ENCODE data around the gene SHC3.

SHC3 gene

DNA sequence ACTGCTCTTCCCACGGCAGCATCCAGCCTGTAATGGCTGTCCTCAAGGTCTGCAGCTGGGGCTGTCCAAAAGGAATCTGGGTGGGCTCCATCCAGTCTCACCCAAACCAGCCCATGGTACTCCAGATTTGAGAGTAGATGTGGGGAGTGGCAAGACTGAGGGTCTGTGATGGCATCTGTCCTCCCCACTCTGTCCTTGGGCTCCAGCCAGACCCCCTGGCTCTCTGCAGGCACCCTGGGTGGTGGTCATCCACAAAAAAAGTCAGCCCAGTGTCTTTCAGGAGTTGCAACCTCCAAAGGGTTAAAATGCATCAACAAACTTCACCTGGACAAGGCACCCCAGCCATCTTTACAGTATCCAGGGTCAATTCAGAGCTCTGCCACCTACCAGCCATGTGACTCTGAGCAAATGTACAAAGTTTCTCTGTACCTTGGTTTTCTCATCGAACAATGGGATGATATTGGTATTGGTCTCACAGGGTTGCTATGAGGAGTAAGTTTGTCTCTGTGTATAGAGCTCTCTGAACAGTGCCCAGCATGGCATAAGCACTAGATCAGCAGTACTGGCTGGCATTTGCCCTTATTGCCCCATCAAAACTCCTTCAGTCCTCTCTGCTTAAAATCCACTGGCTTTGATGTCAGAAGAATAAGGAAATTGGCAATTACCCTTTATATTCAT lies 194.6 kb downstream of the SHC3 start:
- DNase-seq (ENCODE audit: low read depth in 2 of 2): no peak

DNA sequence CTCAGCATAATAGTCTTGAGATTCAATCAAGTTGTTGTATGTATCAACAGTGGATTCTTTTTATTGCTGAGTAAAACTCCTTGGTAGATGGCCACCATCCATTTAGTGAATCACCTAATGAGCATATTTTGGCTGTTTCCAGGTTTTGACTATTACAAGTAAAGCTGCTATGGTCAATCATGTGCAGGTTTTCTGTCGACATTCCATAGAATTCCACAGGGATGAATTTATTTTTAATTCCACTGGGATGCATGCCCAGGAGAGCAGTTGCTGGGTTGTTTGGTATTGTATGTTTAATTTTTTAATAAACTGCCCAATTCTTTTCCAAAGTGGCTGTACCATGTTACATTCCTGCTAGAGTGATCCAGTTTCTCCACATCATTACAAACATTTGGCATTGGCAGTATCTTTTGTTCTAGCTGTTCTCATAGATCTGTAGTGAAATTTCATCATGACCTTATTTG lies 197.8 kb downstream of the SHC3 start:
- DNase-seq (ENCODE audit: low read depth in 2 of 2): no peak

DNA sequence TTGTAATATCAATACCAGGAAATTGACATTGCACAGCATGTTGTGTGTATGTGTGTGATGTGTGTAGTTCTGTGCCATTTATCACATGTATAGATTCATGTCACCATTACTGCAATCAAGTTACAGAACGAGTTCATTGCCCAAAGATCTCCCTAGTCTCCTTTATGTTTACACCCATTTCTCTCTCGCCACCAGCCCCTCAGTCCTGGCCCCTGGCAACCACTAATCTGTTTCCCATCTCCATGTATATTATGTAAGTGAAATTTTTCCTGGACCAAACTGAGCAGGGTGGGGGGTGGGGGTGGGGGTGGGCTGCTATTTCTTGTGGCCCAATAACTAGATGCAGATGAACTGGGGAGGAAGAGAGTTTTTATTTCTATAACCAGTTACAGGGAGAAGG lies 198.8 kb downstream of the SHC3 start:
- DNase-seq (ENCODE audit: low read depth in 2 of 2): no peak

DNA sequence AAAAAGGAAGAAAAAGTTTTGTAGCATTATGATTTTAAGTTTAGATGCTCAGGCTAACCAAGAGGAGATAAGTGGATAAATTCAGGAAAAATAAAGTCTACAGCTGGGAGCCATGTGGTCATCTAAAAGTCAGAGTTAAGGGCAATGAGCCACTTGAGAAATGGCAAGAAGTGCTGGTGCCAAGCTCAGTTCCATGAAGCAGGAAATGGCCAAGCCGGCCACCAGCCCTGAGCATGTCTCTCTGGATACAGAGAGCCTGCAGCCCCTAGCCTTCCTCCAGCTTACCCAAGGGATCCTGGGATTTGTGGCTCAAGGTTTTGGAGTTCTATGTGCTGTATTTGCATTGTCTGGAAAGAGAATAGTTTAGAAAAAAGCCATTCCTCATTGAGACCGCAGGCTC lies 199.6 kb downstream of the SHC3 start:
- DNase-seq (ENCODE audit: low read depth in 2 of 2): no peak

DNA sequence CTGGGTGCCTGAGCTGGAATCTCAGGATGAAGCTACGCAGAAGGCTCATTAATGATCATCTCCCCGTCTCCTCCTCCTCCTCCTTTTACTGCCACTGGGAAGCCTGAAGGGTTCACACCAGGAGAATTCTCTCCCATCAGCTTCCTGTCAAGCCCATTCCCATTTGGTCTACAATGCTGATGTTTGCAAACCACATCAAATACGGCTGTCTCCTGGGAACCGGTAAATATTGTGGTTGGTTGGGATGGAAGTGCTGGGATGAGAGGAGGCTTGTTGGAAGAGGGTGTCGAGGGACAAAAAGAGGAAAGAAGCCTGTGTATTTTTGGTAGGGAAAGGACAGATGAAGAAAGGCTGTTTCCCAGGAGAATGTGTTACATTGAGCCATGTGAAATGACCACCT lies 200.6 kb downstream of the SHC3 start:
- no peak for DNase-seq (ENCODE audit: low read depth in 2 of 2)

DNA sequence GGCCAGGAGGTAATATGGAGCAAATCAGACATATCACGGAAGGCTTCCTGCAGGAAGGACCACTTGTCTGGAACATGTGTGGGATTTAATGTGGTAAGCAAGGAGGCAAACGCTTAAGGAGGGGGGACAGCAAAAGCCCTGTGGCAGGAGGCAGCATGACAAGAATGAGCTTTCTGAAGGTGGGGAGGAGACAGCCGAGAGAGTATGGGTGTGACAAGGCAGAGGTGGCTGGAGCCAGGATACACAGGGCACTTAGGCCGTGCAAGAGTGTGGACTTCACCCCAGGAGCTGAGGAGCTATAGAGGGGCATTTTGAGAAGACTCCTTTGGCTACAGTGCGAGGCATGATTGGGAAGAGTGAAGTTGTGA lies 201.7 kb downstream of the SHC3 start:
- DNase-seq (ENCODE audit: low read depth in 2 of 2): no peak

DNA sequence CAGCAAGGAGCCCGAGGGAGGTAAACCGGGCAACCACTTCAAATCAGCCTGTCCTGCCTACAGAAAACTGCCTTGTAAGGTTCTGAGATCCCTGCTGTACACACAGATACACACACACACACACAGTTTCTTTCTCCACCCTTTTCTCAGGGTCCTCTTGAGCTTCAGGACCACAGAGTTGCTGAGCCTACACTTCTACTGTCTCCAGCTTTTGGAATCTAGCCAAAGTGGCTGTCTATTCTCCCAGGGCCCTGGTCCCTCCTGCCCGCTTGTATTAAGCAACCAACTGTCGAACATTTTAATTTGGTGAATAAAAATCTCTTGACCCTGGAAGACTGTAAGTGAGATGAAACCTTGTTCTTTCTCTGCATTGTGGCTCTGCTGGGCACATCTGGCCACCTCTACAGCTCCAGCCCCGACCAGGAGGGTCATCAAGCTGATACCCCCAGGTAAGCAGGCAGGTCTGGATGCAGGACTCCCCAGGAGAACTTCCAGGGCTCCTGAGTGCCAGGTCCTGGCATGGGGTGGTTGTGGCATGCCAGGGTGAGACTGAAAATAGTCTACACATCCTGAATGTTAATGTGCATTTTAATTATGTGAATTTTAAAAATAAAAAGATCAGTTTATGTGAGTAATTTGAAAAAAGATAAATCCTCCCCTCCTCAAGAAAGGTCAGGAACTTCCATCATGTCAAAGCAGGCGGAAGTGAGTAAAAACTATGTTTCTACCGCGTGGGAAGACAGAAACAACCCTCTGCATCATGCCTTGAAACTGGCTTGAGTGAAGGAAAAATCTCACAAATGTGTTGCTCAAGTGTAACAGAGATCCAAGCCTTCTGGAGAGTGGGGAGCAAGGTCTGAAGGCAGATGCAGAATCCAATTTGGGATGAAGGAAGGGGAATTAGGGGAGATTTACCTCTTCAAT lies 202.4 kb downstream of the SHC3 start:
- no peak for DNase-seq (ENCODE audit: low read depth in 2 of 2)

DNA sequence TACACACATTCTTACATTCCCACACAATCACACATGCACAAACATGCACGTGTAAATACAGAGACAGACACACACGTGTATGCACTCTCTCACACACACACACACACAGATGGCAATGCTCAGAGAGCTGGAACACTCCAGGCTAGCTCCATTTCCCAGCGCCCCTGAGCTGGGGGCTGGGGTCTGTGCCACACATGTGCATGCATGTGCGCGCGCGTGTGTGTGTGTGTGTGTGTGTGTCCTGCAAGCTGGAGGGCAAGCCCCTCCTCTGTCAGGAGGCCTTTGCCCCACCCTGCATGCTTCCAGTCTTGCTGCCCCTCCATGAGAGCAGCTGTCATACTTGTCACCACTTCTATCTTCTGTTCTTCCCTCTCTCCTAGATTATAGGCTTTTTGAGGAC lies 204.0 kb downstream of the SHC3 start:
- no peak for DNase-seq (ENCODE audit: low read depth in 2 of 2)

DNA sequence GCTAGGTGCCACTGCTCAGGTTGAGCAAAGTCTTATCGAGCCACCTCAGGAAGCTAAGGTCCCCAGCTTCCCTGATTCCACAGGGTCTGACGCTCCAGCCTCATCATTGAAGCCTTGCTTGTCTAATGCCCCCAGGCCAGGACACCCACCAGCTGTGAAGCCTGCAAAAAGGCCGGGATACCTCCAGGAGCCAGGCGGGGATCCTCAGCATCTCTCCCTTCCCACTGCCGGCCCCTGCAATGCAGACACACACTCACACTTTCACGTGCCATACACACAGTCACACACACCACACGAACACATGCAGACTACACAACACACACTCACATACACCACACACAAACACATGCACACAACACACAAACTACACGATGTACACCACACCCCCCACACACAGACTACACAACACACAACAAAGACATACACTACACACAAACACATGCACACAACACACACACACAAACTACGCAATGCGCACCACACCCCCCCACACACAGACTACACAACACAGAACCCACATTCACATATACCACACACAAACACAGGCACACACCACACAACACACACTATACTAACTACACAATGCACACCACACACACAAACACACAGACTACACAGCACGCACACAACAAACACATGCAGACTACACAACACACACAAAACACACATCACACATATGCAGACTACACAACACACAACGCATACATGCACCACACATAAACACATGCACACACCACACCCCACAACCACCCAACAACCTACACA lies 205.2 kb downstream of the SHC3 start:
- DNase-seq (ENCODE audit: low read depth in 2 of 2): no peak

DNA sequence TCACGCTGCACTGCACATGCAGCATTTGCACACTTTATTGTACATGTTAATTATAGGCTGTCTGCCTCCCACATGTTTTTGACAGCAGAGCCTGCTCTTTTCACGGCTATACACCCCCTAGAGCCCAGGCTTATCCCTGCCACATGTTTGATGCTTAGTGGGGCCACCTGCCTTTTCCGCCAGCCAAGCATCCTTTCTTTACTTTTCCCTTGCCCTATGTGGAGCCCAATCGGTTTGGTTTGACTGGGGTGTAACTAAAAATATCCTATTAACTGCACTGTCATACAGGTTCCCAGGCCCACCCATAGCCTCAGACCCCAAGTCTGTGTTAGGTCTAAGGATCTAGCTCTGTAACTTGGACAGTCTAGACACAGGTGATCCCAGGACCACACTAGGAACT lies 206.2 kb downstream of the SHC3 start:
- DNase-seq (ENCODE audit: low read depth in 2 of 2): no peak

DNA sequence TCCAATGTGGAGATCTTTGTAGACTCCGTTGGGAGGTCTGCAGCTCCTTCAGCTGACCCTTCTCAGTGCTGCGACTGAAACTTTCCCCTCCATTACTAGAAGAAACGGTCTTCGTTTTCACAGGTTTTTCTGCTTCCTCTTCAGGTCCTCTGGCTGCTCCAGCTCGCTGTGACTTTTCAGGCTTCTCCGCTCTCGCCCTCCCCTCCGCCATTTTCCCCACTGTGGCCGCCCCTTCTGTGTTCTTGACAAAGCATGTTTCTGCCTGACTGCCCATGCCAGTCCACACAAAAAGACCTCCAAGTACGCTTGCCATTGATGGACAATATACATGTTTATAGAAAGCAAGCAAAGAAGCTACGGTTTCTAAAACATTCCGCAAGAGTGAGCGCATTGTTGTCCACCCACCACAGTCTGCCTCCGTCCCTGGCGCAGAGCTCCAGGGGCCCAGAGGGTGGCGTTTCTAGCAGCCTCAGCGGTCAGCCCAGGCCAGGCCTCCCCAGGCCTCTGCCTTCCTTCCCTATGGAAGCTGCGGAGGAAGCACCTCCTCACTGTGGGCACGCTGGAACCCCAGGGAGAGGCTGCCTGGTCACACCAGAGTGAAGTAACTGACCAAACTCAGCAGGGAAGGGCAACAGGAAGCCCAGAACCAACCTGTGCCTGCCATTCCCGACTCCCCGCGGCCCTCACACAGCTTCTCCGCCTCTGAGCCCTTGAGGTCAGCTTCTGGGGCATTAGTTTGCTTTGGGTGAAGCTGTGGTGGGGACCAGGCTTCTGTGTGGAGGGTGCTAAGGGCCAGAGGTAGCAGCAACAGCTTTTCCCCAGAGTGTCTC lies 207.3 kb downstream of the SHC3 start:
- no peak for DNase-seq (ENCODE audit: low read depth in 2 of 2)

DNA sequence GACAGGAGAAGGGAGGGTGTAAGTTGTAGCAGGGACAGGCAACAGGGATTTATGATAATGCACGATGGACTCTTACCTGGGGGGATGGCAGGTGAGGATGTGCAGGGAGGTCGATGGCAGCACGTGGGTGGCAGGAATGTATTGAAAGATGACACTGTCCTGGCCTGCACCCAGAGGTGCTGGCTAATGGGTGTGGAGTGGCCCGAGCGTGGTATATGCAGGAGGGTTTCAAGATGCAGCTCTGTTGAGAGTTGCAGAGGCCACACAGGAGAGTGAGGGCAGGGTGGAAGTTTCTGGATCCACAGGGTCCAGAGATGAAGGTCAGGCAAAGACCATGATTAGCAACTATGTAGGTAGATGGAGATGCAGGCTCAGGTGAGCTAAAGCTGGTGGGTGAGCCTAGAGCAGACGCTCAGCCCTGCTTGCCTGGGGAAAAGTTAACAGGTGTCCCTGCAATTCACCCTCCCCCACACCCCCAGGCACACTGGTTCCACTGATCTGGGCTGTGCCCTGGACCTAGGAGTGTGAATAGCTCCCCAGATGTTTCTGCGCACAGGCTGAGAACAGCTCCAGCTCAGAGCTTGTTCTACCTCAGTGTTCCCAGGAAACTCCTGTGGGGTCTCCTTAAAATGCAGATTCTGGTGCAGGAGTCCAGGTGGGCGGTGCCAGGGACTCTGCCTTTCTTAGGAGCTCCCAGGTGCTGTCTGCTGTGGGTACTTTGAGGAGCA lies 208.8 kb downstream of the SHC3 start:
- DNase-seq (ENCODE audit: low read depth in 2 of 2): no peak

DNA sequence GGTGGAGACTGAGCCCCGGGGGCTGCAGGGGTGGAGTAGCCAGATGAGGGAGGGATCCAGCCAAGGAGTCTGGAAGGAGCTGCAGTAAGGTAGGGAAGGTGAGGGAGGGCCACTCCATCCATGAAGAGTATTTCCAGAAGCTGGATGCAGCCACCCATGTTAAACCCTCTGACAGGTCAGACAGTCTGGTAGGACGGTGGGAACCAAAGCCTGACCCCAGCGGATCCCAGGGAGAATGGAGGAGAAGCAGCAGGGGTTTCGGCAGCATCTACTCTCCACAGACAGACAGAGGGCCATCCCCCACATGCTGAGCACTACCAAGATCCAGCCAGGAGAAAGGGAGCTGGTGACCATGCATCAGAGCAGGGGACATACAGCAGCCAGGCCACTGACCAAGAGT lies 209.8 kb downstream of the SHC3 start:
- no peak for DNase-seq (ENCODE audit: low read depth in 2 of 2)

DNA sequence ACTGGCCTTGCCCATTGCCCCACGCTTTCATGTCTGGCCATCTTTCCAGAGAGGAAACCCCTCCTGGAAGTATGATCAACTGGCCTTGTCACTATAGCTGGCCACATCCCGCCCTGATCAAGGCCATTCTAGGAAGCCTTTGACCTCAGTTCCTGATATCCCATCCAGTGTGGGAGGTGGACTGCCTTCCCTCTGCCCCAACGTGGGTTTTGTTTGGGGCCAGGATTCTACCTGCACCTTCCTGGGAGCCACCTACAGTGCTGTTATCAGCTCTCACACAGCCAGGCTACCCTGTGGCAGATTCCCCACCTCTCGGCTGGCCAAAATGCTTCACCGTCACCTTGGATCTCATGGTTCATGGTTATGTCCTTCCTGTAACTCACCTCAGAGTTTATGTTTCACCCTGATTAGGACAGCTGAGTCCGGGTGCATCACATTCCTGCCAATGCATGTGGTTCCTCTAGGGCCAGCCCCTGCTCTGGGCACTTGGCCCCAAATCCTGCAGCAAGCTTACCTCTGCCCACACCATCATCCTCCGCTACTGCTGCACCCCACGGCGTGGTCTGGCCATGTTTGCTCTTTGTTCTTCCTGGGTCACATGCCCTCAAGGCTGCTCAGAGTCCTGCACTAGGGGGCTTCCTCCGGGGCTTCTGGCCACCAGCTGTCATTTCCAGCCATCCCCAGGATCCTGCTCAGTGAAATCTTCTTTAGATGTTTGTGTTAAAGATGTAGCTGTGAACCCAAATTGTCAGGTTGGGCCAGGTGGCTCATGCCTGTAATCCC lies 211.5 kb downstream of the SHC3 start:
- no peak for DNase-seq (ENCODE audit: low read depth in 2 of 2)

DNA sequence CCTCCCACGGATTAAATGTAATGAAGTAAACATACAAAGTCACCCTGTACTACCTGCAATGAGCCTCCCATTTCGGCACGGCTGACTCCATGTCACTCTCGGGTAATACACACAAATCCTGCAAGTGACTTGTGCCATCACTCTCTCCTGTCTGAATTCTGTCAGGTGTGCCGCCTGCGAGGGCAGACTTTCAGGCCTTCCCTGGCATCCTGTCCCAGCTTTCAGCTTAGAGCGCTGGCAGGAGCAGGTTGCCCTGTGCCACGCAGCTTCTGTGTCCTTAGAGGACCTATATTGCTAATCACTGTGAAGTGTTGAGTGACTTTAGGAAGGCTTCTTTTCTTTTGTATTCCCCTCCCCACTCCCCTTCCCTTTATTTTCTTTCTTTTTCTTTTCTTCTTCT lies 213.1 kb downstream of the SHC3 start:
- no peak for DNase-seq (ENCODE audit: low read depth in 2 of 2)

DNA sequence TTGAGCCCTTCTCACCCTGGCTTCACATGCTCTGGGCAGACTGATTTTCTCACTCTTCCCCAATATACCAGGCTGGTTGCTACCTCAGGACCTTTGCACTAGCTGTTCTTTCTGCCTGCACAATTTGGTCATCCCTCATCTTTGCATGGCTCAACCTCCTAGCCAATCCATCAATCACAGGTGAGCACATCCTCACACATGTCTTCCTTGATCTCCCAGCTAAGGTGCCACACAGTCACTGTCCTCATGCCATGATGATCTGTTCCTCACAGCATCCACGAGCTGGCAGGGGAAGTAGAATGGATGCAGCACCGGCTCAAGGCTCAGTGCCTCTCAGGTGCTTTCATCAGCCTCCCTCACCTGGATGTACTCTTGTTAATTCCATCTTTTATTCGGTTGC lies 218.0 kb downstream of the SHC3 start:
- DNase-seq (ENCODE audit: low read depth in 2 of 2): no peak

DNA sequence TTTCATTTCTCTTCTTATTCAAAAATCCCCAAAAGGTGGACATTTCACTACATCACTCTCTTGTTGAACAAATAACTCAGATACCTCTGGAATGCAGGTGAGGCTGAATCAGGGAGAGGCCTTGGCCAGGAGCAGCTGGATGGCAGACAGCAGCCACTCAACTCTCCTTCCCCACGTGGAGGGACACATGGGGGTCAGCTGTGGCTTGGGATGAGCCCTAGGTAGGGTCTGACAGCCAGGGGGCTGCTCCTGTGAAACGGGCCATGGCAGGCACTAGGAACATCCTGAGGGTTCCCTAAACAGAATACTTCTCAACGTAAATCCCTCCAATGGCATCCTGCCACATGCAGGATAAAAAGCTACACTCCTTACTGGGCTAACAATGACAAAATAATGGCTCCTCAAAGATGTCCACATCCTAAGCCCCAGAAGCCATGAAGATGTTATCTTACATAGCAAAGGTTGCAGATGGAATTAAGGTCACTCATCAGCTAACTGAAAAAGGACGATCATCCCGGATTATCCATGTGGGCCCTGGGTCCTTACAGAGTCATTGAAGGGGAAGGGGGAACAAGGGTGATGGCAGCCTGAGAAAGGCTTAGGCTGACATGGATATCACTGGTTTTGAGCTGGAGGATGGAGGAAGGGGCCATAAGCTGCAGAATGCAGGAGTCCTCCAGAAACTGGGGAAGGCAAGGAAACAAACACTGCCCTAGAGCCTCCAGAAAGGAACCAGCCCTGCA lies 218.7 kb downstream of the SHC3 start:
- DNase-seq (ENCODE audit: low read depth in 2 of 2): no peak

DNA sequence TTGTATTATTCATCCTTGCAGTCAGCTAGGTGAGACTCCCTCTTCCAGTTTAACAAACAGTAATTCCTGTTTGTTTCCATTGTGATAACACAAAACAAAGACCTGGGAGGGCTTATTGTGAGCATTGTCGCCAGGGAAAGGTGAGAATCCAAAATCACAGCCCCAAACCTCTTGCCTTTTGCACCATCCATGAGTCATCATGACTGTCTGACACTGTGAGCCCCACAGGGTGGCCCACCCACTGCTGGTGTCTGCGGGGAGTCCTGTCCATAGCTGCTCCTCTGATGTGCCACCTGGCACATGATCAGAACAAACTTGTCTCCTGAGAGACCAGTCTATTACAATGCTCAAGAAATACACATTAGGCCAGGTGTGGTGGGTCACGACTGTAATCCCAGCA lies 221.1 kb downstream of the SHC3 start:
- no peak for DNase-seq (ENCODE audit: low read depth in 2 of 2)

All from stimulated activated CD4-positive, alpha-beta T cell treated with anti-CD3 and anti-CD28 coated beads, Interleukin-12 subunit alpha, Interleukin-12 subunit beta, amount 100 ng/mL, for 24 hours (primary cell).